ENCODE measurements around the gene FAM53B.

FAM53B gene

GRCh38 chr10:124609698-124610097 is 134.5 kb downstream of the FAM53B start:
- Histone ChIP-seq H3K36me3 (no peaks in the 10 kb centered on the region), H3K4me3 (ENCODE audit: low read depth, low read length) (no peak overlapping the region), H3K27me3 (ENCODE audit: insufficient read depth, low read depth, severe bottlenecking) (no peaks in the 10 kb centered on the region), H3K9me3 (ENCODE audit: severe bottlenecking) (no peaks in the 10 kb centered on the region), H3K27ac (no peak overlapping the region)
- no peak for TF ChIP-seq CTCF (IDR thresholded peaks at IDR 0.05; ENCODE audit: low read depth, low read length)
- no peak for DNase-seq

GRCh38 chr10:124608093-124608721 is 136.0 kb downstream of the FAM53B start:
- Histone ChIP-seq H3K36me3 (no peaks in the 10 kb centered on the region), H3K27ac (no peak overlapping the region)
- no peak for DNase-seq

DNA sequence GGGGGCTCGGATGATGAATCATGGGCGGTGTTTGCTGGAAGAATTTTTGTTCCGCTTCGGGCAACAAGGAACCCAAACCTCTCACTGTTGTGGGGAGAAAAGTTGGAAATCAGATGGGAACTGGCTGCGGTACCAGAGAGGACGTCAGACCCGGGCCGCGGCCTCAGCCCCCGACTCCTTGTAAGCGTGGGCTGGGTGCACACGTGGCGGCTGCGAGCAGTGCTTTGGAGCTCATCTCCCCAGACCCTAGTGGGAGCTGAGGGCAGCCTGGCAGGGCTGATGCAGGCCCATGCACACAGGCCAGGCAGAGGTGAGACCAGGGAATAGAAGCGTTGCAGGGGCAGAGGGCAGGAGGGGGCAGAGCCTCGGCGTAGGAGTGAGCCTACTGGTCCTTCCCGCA is 136.5 kb downstream of the FAM53B start:
- no peak overlapping the region for H3K4me3 ChIP-seq (ENCODE audit: low read depth, low read length)
- no peaks in the 10 kb centered on the region for H3K9me3 ChIP-seq (ENCODE audit: severe bottlenecking)
- no peaks in the 10 kb centered on the region for H3K36me3 ChIP-seq
- DNase-seq = no peak
- TF ChIP-seq CTCF (IDR thresholded peaks at IDR 0.05; ENCODE audit: low read depth, low read length) = no peak
- H3K27me3 ChIP-seq (ENCODE audit: insufficient read depth, low read depth, severe bottlenecking) = no peaks in the 10 kb centered on the region
- no peak overlapping the region for H3K27ac ChIP-seq

More at GRCh38 chr10:124608093-124608721, 136.0 kb downstream of the FAM53B start:
- Histone ChIP-seq H3K4me3 (ENCODE audit: low read depth, low read length) (no peak overlapping the region), H3K27me3 (ENCODE audit: insufficient read depth, low read depth, severe bottlenecking) (no peaks in the 10 kb centered on the region), H3K9me3 (ENCODE audit: severe bottlenecking) (no peaks in the 10 kb centered on the region)
- TF ChIP-seq CTCF (IDR thresholded peaks at IDR 0.05; ENCODE audit: low read depth, low read length) = no peak

- no peak overlapping the region for H3K4me3 ChIP-seq (ENCODE audit: low read depth, low read length)
- no peaks in the 10 kb centered on the region for H3K36me3 ChIP-seq
- no peak overlapping the region for H3K27ac ChIP-seq
- H3K9me3 ChIP-seq (ENCODE audit: severe bottlenecking) = no peaks in the 10 kb centered on the region
- no peak for DNase-seq
- no peak for TF ChIP-seq CTCF (IDR thresholded peaks at IDR 0.05; ENCODE audit: low read depth, low read length)
- no peaks in the 10 kb centered on the region for H3K27me3 ChIP-seq (ENCODE audit: insufficient read depth, low read depth, severe bottlenecking)
Observed at GRCh38 chr10:124606822-124607221, 137.4 kb downstream of the FAM53B start.

- Histone ChIP-seq H3K27ac (no peak overlapping the region), H3K27me3 (ENCODE audit: insufficient read depth, low read depth, severe bottlenecking) (no peaks in the 10 kb centered on the region), H3K9me3 (ENCODE audit: severe bottlenecking) (no peaks in the 10 kb centered on the region), H3K36me3 (no peaks in the 10 kb centered on the region), H3K4me3 (ENCODE audit: low read depth, low read length) (no peak overlapping the region)
- DNase-seq = no peak
- TF ChIP-seq CTCF (IDR thresholded peaks at IDR 0.05; ENCODE audit: low read depth, low read length) = no peak
Observed at GRCh38 chr10:124605856-124606812, 138.0 kb downstream of the FAM53B start.

Measured in WERI-Rb-1 (cell line).